Measurements from ENCODE around the gene MTNR1A.

GRCh38 chr4:186593587-186593973, 38.2 kb upstream of the MTNR1A start:
- TF ChIP-seq POLR2A (IDR thresholded peaks at IDR 0.05) (no peak), POLR2AphosphoS5 (IDR thresholded peaks at IDR 0.05) (no peak)
- TF ChIP-seq, protein P1, sequence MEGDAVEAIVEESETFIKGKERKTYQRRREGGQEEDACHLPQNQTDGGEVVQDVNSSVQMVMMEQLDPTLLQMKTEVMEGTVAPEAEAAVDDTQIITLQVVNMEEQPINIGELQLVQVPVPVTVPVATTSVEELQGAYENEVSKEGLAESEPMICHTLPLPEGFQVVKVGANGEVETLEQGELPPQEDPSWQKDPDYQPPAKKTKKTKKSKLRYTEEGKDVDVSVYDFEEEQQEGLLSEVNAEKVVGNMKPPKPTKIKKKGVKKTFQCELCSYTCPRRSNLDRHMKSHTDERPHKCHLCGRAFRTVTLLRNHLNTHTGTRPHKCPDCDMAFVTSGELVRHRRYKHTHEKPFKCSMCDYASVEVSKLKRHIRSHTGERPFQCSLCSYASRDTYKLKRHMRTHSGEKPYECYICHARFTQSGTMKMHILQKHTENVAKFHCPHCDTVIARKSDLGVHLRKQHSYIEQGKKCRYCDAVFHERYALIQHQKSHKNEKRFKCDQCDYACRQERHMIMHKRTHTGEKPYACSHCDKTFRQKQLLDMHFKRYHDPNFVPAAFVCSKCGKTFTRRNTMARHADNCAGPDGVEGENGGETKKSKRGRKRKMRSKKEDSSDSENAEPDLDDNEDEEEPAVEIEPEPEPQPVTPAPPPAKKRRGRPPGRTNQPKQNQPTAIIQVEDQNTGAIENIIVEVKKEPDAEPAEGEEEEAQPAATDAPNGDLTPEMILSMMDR (IDR thresholded peaks at IDR 0.05), result no peak

Measured in sigmoid colon (tissue), 4 donors.